ENCODE measurements around the gene ASTN2.

DNA sequence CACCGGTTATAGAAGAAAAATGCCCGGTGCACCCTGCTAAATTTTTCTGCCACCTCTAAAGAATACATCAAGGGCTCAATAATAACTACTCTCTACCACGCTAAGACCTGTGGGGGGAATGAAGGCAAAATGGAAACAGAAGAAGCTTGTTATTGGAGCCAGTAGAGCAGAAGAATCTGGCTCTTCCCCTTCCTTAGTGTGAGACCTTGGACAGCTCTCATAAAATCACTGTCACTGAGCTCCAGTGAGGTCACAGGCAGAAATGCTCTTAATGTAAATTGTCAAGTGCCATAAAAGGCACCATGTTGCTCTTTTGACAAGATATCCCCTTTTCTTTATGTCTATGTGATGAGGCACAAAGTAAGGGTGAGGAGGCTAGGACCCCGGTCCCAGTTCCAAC, 74.4 kb downstream of the ASTN2 start:
- no peak for TF ChIP-seq POLR2A (IDR thresholded peaks at IDR 0.05; ENCODE audit: extremely low read depth, insufficient read length)
- TF ChIP-seq, protein P1, sequence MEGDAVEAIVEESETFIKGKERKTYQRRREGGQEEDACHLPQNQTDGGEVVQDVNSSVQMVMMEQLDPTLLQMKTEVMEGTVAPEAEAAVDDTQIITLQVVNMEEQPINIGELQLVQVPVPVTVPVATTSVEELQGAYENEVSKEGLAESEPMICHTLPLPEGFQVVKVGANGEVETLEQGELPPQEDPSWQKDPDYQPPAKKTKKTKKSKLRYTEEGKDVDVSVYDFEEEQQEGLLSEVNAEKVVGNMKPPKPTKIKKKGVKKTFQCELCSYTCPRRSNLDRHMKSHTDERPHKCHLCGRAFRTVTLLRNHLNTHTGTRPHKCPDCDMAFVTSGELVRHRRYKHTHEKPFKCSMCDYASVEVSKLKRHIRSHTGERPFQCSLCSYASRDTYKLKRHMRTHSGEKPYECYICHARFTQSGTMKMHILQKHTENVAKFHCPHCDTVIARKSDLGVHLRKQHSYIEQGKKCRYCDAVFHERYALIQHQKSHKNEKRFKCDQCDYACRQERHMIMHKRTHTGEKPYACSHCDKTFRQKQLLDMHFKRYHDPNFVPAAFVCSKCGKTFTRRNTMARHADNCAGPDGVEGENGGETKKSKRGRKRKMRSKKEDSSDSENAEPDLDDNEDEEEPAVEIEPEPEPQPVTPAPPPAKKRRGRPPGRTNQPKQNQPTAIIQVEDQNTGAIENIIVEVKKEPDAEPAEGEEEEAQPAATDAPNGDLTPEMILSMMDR (IDR thresholded peaks at IDR 0.05; ENCODE audit: low read depth, low read length) = no peak
